Pancreas (tissue), 10 donors: ENCODE results near the gene WWOX. TPM values are rescaled to one million over a fixed set of nuclear protein-coding genes. Genes with fewer than 3 reads are reported as not detected.

ENCODE experiments used
- ATAC-seq, 4 donors: fragments of 200-7000 bp; cut with Tn5 transposase; one replicate each; pipeline versions ENCODE4 v1.8.0 to v1.9.1; 2020; ENCODE audit warnings: mild to moderate bottlenecking in 4 of 4, moderate library complexity in 4 of 4
- DNase-seq, 6 donors: peaks; one replicate each; pipeline ENCODE4 v3.0.0-alpha.2; 2020
- FAIRE-seq: peaks from 2 replicates; lab custom pipeline; 2012; peaks lifted over from hg19 to GRCh38; lab: Jason Lieb, UNC
- H3K27ac ChIP-seq, 4 donors: fragments of 200-600 bp; sonication (generic); 1 replicate in 3 of 4; 2 replicates in 1 of 4; pipeline versions ENCODE4 v1.5.0 to v1.8.0; 2020
- H3K27me3 ChIP-seq, 4 donors: fragments of 200-600 bp; one replicate each; pipeline ENCODE4 v1.8.0; 2021
- H3K36me3 ChIP-seq, 3 donors: fragments of 200-600 bp; sonication (generic) in 1 of 3; one replicate each; pipeline versions ENCODE4 v1.5.0 to v1.8.0; 2020 to 2021
- H3K4me1 ChIP-seq, 3 donors: fragments of 200-600 bp; one replicate each; pipeline ENCODE4 v1.8.0; 2021
- H3K4me3 ChIP-seq, 4 donors: fragments of 200-600 bp; sonication (generic) in 2 of 4; one replicate each; pipeline versions ENCODE4 v1.5.0 to v1.8.0; 2020 to 2021
- H3K9me3 ChIP-seq, 4 donors: fragments of 200-600 bp; one replicate each; pipeline ENCODE4 v1.8.0; 2021
- CTCF ChIP-seq, 4 donors: fragments of 200-600 bp; sonication (generic) in 3 of 4; IDR thresholded peaks; one replicate each; pipeline versions ENCODE4 v1.5.0 to v1.8.0; 2021; ENCODE audit warnings: antibody characterized with exemption in 4 of 4
- WGBS, 2 donors: extraction: QIAGEN DNeasy Blood & Tissue Kit; methylation state at CpG; one replicate each; pipeline ENCODE4 v1.1.7; 2013; 5-methylcytosine and 5-hydroxymethylcytosine counted together
- intact Hi-C, 3 donors: fragments of 100-400 bp; cut with DNase I; formaldehyde crosslinking; loops; one replicate each; pipeline versions ENCODE4 v1.11.1 to v1.14.2; 2022
- polyA plus RNA-seq, 2 donors: library from polyadenylated mRNA; stranded (reverse); fragments of 200-250 nt; gene quantifications; one replicate each; pipeline ENCODE4 v1.2.3, GENCODE V29; 2013
- total RNA-seq, 6 donors: library from RNA; stranded (reverse); fragmentation: NEBNext Ultra II Directional in 4 of 6; extraction: Animal tissue kit (Norgen Biotek cat#: 25700) in 4 of 6; gene quantifications; one replicate each; pipeline versions ENCODE4 v1.2.1 to v1.2.4, GENCODE V29; 2021 to 2023
- donor health status: healthy with polysubstance abuse.
- donor health status: DM: no; HTN: no; CAD: no; lungs with moderate emphysema.
- donor health status: DM: no; HTN: no; CAD: no.
- donor health status: control.
- donor health status: control.
- donor health status: Bipolar disorder and iron deficiency.
- donor health status: DM: yes; HTN: yes; CAD: no.
- donor health status: DM: no; HTN: no; CAD: no.
- donor health status: DM: no; HTN: no; CAD: no.
- donor health status: DM: yes; HTN: yes; CAD: no.

WWOX gene
- total and polyA plus RNA-seq, 8 donors, result 6.8 to 14.4 (median 10.8) TPM

- H3K4me1 ChIP-seq, result no peaks in the 10 kb centered on the region
- no peaks in the 10 kb centered on the region for H3K36me3 ChIP-seq
- no peaks in the 10 kb centered on the region for H3K9me3 ChIP-seq
- H3K27me3 ChIP-seq, result no peaks in the 10 kb centered on the region
- H3K4me3 ChIP-seq, result no peak overlapping the region
- DNase-seq (no peak), FAIRE-seq (no peak), ATAC-seq (peak in 3 of 4 donors; percentile 28 to 71 (median 53))
- WGBS, 2 donors, result 66 to 73% methylated on average over 6 of the region's 6 CpGs
- intact Hi-C loops, result no loop called here
- TF ChIP-seq CTCF (IDR thresholded peaks at IDR 0.05), result no peak
- H3K27ac ChIP-seq, result no peak overlapping the region
Observed at GRCh38 chr16:78607465-78607864, 508.0 kb downstream of the WWOX start.

- intact Hi-C loops, result no loop called here
- 80 to 85% methylated on average over 9 of the region's 9 CpGs for WGBS, 2 donors
- ATAC-seq, result peak in 2 of 4 donors; percentile 29 to 32
- no peak overlapping the region for H3K27ac ChIP-seq
- H3K9me3 ChIP-seq, result no peaks in the 10 kb centered on the region
- no peaks in the 10 kb centered on the region for H3K27me3 ChIP-seq
- no peaks in the 10 kb centered on the region for H3K36me3 ChIP-seq
- no peak for TF ChIP-seq CTCF (IDR thresholded peaks at IDR 0.05)
- H3K4me3 ChIP-seq, result no peak overlapping the region
- DNase-seq, result no peak
- FAIRE-seq, result no peak
- H3K4me1 ChIP-seq, result no peaks in the 10 kb centered on the region
Observed at GRCh38 chr16:78608305-78608776, 508.9 kb downstream of the WWOX start.

- no peak for DNase-seq
- H3K36me3 ChIP-seq, result no peaks in the 10 kb centered on the region
- H3K27ac ChIP-seq, result no peak overlapping the region
- ATAC-seq, result no peak
- no peak for TF ChIP-seq CTCF (IDR thresholded peaks at IDR 0.05)
- intact Hi-C loops, result no loop called here
- no peak for FAIRE-seq
- WGBS, 2 donors, result 72 to 74% methylated on average over 13 of the region's 13 CpGs
- no peaks in the 10 kb centered on the region for H3K27me3 ChIP-seq
- H3K4me1 ChIP-seq, result no peaks in the 10 kb centered on the region
- H3K4me3 ChIP-seq, result no peak overlapping the region
- H3K9me3 ChIP-seq, result no peaks in the 10 kb centered on the region
Observed at GRCh38 chr16:78609402-78610274, 510.2 kb downstream of the WWOX start.

- intact Hi-C loops, result no loop called here
- no peak overlapping the region for H3K27ac ChIP-seq
- ATAC-seq, result no peak
- no peak for TF ChIP-seq CTCF (IDR thresholded peaks at IDR 0.05)
- no peaks in the 10 kb centered on the region for H3K27me3 ChIP-seq
- WGBS, 2 donors, result 96 to 98% methylated on average over 2 of the region's 2 CpGs
- FAIRE-seq, result no peak
- no peak for DNase-seq
- no peak overlapping the region for H3K4me3 ChIP-seq
- H3K4me1 ChIP-seq, result no peaks in the 10 kb centered on the region
- no peaks in the 10 kb centered on the region for H3K9me3 ChIP-seq
- no peaks in the 10 kb centered on the region for H3K36me3 ChIP-seq
Observed at GRCh38 chr16:78611318-78611717, 511.9 kb downstream of the WWOX start.

GRCh38 chr16:78619811-78620210, 520.4 kb downstream of the WWOX start:
- Histone ChIP-seq H3K9me3 (no peaks in the 10 kb centered on the region), H3K27ac (no peak overlapping the region), H3K36me3 (no peaks in the 10 kb centered on the region), H3K4me3 (no peak overlapping the region), H3K4me1 (no peaks in the 10 kb centered on the region), H3K27me3 (no peaks in the 10 kb centered on the region)
- ATAC-seq, result no peak
- WGBS, 2 donors, result 63 to 79% methylated on average over 3 of the region's 3 CpGs
- no peak for TF ChIP-seq CTCF (IDR thresholded peaks at IDR 0.05)
- DNase-seq, result no peak
- no peak for FAIRE-seq
- intact Hi-C loops, result no loop called here
